Colonic mucosa (tissue), 4 donors: ENCODE measurements around the gene ADARB2. TPM values are rescaled to one million over a fixed set of nuclear protein-coding genes. Genes with fewer than 3 reads are reported as not detected.

Experiments used
- DNase-seq: peaks from one replicate; pipeline ENCODE4 v3.0.0-alpha.2; 2020
- H3K27ac ChIP-seq: fragments of 200-600 bp; one replicate; pipeline ENCODE4 v1.8.0; 2021
- H3K27me3 ChIP-seq: fragments of 200-600 bp; one replicate; pipeline ENCODE4 v1.8.0; 2021
- H3K36me3 ChIP-seq: fragments of 200-600 bp; one replicate; pipeline ENCODE4 v1.8.0; 2021
- H3K4me1 ChIP-seq: fragments of 200-600 bp; one replicate; pipeline ENCODE4 v1.8.0; 2021; ENCODE audit warnings: mild to moderate bottlenecking
- H3K4me3 ChIP-seq: fragments of 200-600 bp; one replicate; pipeline ENCODE4 v1.8.0; 2021
- H3K9ac ChIP-seq, 2 donors: one replicate each; pipeline ENCODE4 v1.7.0; 2013; ENCODE audit warnings: control low read depth in 2 of 2, low read depth in 2 of 2, low read length in 2 of 2
- H3K9me3 ChIP-seq: fragments of 200-600 bp; one replicate; pipeline ENCODE4 v1.8.0; 2021
- intact Hi-C: fragments of 100-400 bp; cut with DNase I; formaldehyde crosslinking; loops from one replicate; pipeline ENCODE4 v1.14.1; 2022
- total RNA-seq, 2 donors: library from RNA; stranded (reverse); fragmentation: NEBNext Ultra II Directional in 1 of 2; extraction: Animal tissue kit (Norgen Biotek cat#: 25700) in 1 of 2; gene quantifications; one replicate each; pipeline ENCODE4 v1.2.1, GENCODE V29; 2021
- TF ChIP-seq, protein P1 (sequence below): fragments of 200-600 bp; IDR thresholded peaks from one replicate; pipeline ENCODE4 v1.8.0; 2022; ENCODE audit warnings: antibody characterized with exemption, mild to moderate bottlenecking
- donor health status: healthy.
- donor health status: DM: no; HTN: no; CAD: no.
- donor health status: DM: no; HTN: no; CAD: no.

The ADARB2 gene
- total RNA-seq, 2 donors from 2014 or later, result 0.19 TPM; not detected in 1

DNA sequence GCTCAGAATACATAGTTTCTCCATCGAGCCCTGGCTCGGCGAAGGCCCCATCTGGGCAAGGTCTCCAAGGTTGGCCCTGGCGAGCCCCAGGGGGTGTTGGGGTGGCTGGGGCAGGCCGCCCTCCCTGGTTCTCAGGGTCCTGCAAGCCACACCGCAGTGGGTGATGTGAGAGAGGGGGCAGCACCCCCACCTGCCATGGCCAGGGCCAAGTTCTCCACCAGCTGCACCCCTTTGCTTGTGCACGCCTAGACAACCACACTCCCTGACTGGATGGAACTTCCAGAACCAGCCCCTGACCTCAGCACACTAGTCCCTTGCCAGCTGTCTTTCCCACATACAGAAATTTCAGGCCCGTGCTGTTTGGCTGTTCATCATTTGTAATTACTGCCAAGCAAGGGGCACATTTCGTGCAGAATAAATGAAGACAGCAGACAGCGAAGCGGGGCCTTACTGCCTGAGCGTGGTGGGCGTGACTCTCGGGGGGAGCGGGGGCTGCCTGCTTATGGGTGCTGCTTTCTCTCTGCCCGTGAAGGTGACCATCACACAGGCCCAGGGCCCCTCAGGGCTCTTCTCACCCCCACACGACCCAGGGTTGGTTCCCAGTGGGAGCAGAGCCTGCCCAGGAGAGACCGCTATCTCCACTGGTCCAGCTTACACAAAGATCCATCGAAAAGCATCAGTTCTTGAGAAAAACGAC lies 85.9 kb downstream of the ADARB2 start:
- no peak overlapping the region for H3K9ac ChIP-seq
- TF ChIP-seq, protein P1, sequence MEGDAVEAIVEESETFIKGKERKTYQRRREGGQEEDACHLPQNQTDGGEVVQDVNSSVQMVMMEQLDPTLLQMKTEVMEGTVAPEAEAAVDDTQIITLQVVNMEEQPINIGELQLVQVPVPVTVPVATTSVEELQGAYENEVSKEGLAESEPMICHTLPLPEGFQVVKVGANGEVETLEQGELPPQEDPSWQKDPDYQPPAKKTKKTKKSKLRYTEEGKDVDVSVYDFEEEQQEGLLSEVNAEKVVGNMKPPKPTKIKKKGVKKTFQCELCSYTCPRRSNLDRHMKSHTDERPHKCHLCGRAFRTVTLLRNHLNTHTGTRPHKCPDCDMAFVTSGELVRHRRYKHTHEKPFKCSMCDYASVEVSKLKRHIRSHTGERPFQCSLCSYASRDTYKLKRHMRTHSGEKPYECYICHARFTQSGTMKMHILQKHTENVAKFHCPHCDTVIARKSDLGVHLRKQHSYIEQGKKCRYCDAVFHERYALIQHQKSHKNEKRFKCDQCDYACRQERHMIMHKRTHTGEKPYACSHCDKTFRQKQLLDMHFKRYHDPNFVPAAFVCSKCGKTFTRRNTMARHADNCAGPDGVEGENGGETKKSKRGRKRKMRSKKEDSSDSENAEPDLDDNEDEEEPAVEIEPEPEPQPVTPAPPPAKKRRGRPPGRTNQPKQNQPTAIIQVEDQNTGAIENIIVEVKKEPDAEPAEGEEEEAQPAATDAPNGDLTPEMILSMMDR, result no peak
- H3K36me3 ChIP-seq, result no peaks in the 10 kb centered on the region
- intact Hi-C loops, result no loop called here
- no peak overlapping the region for H3K4me3 ChIP-seq
- no peak overlapping the region for H3K27ac ChIP-seq
- no peak for DNase-seq
- no peaks in the 10 kb centered on the region for H3K9me3 ChIP-seq
- H3K4me1 ChIP-seq, result no peaks in the 10 kb centered on the region
- H3K27me3 ChIP-seq, result no peaks in the 10 kb centered on the region

DNA sequence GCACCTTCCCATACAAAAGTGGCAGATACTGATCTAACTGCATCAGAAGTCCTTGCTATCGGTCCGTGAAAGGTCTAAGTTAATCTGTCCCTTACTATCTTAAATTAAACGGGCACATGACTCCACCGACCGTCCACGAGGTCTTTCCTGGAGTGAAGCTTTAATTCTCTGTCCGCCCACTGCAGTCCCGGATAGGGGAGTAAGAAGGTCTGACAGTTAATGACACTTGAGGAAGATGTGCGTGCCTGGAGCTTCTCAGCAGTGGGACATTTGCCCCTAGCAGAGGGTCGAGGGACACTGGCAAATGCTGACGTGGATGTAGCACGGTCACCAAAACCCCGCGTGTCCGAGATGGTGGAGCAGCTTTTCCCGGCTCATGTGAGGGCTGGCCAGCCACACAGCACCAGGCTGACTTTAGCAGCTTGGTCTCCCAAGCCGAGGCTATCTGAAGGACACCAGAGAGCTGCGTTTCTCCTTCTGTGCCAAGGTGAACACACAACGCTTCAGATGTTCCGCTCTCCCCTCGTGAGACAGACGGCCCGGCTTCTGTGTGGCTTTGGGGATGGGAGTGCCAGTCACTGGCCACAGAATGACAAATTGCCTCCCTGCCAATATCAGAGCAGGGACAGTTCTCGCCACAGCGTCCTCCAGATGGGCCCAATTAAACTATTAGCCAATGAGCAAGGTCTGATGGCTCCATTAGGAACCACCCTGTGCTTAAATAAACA lies 86.6 kb downstream of the ADARB2 start:
- TF ChIP-seq, protein P1, result no peak
- DNase-seq, result no peak

DNA sequence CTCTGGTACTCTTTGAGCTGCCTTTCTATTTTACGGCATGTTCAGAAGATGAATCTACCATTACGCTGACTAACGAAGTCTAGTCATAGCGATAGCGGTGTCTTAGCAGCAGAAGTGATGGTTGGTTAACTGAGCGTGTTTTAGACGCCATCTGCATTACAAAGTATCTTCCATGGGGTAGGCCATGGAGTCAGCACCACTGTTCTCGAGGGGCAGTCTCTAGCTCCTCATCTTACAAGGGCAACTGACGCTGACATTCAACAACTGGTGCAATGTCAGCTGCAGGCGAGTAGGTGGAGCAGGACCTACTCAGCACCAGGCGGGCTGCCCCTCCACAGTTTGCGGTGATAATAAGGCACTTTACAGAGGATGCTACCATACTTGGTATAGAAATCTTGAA lies 88.7 kb downstream of the ADARB2 start:
- intact Hi-C loops, result no loop called here
- H3K4me3 ChIP-seq, result no peak overlapping the region
- no peak for DNase-seq
- no peak overlapping the region for H3K9ac ChIP-seq
- H3K9me3 ChIP-seq, result no peaks in the 10 kb centered on the region
- no peaks in the 10 kb centered on the region for H3K36me3 ChIP-seq
- H3K4me1 ChIP-seq, result no peaks in the 10 kb centered on the region
- TF ChIP-seq, protein P1, result no peak
- no peaks in the 10 kb centered on the region for H3K27me3 ChIP-seq
- no peak overlapping the region for H3K27ac ChIP-seq

More for the DNA sequence above, 86.6 kb downstream of the ADARB2 start:
- Histone ChIP-seq H3K27ac (no peak overlapping the region), H3K9me3 (no peaks in the 10 kb centered on the region), H3K36me3 (no peaks in the 10 kb centered on the region), H3K4me3 (no peak overlapping the region), H3K4me1 (no peaks in the 10 kb centered on the region), H3K27me3 (no peaks in the 10 kb centered on the region), H3K9ac (no peak overlapping the region)
- intact Hi-C loops, result no loop called here

DNA sequence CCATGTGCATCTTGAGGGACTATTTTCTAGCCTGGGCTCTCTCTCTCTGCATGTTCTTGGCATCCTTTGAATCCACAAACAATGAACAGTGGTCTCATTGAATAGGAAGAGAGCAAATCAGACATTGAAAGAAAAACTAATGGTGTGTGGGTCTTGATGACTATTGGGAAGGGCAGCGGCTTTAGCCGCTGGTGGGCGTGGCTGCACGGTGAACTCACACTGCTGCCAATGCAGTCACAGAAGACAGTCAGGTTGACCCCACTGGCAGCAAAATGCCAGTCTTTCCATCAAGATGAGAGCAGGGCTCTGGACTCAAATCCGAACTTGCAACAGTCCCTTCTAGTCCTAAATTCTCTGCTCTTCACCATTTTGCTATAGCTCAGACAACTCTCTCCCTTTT lies 91.0 kb downstream of the ADARB2 start:
- no peak overlapping the region for H3K27ac ChIP-seq
- intact Hi-C loops, result no loop called here
- no peaks in the 10 kb centered on the region for H3K4me1 ChIP-seq
- TF ChIP-seq, protein P1, result no peak
- no peaks in the 10 kb centered on the region for H3K27me3 ChIP-seq
- DNase-seq, result no peak
- H3K9me3 ChIP-seq, result no peaks in the 10 kb centered on the region
- no peak overlapping the region for H3K9ac ChIP-seq
- H3K36me3 ChIP-seq, result no peaks in the 10 kb centered on the region
- H3K4me3 ChIP-seq, result no peak overlapping the region

DNA sequence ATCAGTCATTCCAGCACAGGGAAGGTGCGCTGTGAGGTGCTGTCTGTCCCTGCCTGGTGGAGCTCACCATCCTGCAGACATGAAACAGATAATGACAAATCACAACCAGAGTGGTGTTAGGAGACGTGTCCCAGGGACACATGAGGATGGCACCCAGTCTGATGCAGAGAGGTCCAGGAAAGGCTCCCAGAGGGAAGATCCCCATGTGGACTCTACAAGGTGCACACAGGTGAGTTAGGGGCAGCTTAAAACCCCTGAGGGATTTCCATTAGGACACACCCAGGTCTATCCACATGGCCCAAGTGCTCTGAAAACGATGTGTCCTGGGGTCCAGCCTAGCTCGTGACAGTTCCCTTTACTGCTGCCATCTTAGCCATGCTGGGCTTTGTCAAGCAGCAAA lies 91.4 kb downstream of the ADARB2 start:
- H3K36me3 ChIP-seq, result no peaks in the 10 kb centered on the region
- DNase-seq, result no peak
- intact Hi-C loops, result no loop called here
- no peak overlapping the region for H3K9ac ChIP-seq
- H3K27me3 ChIP-seq, result no peaks in the 10 kb centered on the region
- H3K9me3 ChIP-seq, result no peaks in the 10 kb centered on the region
- H3K4me3 ChIP-seq, result no peak overlapping the region
- no peaks in the 10 kb centered on the region for H3K4me1 ChIP-seq
- H3K27ac ChIP-seq, result no peak overlapping the region
- TF ChIP-seq, protein P1, result no peak
